ENCODE results near the gene AFDN.
"Not testable (repeated sequence)": the region's sequence is repeated elsewhere in the genome, so short reads cannot be mapped to it uniquely, and the experiment has no call there.

AFDN gene

GRCh38 chr6:167984144-167984719 is 157.5 kb downstream of the AFDN start:
- DNase-seq, result no peak

DNA sequence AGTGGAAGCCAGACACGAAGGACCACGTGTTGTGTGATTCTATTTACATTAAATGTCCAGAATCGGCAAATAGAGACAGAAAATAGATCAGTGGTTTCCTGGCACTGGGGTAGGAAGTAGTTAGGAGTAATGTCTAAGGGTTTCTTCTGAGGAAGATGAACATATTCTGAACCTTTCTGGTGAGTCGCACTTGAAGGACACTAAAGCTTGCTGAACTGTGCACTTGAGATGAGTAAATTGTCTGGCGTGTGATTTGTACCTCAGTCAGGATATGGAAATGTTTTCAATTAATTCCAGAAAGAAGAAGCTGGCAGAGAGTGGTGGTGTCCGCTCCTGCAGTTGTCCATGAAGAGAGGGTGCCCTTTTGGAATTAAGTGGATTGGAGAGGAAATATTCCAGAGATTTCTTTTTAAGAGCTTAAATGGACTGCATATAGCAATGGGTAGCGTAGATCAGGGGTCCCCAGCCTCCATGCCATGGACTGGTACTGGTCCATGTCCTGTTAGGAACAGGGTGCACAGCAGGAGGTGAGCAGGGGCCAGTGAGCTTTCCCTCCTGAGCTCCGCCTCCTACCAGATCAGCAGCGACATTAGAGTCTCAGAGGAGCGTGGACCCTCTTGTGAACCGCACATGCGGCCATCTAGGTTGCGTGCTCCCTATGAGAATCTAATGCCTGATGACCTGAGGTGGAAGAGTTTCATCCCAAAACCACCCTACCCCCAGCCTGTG is 158.3 kb downstream of the AFDN start:
- peak; percentile 49 for DNase-seq

GRCh38 chr6:167985911-167986595 is 159.3 kb downstream of the AFDN start:
- no peak for DNase-seq

GRCh38 chr6:167987396-167988153 is 160.9 kb downstream of the AFDN start:
- DNase-seq, result peak; percentile 42

GRCh38 chr6:167988154-167988495 is 161.4 kb downstream of the AFDN start:
- peak; percentile 21 for DNase-seq

- no peak for DNase-seq
These were observed 162.5 kb downstream of the AFDN start for GRCh38 chr6:167988945-167989841.

GRCh38 chr6:167990016-167990945 is 163.6 kb downstream of the AFDN start:
- no peak for DNase-seq

GRCh38 chr6:167993169-167993568 is 166.5 kb downstream of the AFDN start:
- DNase-seq, result no peak

DNA sequence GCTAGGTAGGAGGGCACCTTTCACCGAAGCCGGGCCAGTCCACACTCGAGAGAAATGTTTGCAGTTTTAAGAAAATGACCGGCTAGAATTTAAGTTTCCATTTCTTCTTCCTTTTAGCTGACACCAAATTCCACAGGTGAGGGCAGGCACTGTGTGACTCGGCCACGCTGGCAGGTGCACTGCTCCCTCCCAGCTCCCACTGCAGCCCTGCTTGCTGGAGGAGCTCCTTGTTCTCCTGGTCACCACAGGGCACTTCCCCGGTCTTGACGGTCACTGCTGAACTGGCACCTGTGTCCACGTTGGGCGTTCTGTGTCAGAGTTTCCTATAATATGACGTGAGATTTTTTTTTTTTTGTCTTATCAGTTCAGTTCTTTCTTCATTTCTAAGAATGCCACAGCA is 167.1 kb downstream of the AFDN start:
- no peak for DNase-seq

DNA sequence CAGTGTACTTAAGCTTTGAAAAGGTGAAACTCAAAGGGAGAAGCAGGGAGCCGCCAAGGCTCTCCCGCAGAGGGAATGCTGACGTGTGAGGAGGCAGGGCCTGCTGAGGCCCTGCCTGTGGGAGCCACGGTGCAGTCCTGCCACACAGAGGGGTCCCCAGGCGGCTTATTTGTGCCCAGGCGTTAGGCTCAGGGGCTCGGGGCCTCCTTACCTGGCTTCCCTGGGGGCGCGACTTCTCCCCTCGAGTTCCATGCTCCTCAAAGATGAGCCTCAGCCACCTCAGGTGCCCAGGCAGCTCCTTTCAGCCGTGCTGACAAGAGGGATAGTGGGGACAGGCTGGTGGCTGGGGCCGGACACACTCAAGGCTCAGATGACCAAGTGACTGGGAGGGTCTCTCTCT is 168.6 kb downstream of the AFDN start:
- no peak for DNase-seq

- DNase-seq, result no peak
These were observed 169.0 kb downstream of the AFDN start for GRCh38 chr6:167995731-167996151.

DNA sequence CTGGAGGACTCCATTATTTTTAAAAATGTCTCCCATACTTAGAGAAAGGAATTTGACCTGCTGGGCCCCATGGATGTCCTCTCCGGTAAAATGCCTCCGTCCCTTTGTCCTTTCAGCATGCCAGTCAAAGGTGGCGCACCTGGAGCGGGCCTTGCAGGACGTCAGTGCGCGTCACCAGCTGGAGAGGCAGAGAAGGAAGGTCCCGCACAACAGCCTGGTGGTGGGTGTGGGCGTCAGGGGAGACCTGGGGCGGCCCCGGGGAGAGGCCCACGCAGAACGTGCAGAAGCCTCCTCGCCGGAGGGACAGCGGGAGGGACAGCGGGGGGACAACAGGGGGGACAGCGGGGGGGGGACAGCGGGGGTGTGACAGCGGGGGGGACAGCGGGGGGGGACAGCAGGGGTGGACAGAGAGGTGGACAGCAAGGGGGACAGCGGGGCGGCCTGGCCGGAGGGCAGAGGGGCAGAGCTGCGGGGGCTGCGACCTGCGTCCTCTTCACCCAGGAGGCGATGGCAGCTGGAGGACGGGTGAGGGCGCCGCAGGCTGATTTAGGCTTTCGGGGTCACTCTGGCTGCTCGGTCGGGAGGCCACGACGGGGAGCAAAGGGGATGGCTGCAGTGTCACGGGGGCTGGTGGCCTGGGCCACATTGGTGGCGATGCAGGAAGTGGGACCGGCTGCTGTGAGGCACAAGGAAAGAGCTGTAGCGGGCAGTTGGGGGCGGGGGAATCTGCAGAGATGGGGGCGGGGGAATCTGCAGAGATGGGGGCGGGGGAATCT is 169.9 kb downstream of the AFDN start:
- no peak for DNase-seq

DNA sequence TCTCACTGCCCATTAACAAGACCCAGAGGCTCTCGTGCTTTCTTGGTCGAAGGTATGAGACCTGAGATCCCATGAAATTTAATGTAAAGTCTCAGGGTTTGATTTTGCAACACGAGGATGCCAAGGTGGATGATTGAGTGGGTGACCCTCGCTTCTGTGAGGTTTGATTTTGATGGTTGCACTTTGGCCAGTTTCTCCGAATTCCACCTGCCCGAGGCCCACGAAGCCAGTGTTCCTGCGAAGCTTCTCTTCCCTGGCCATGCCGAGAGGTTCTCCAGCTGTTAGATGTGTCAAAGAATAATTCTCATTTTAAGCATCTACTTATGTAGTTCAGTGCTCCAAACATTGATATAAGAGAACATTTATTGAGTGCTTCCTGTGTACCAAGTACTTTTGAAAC is 170.9 kb downstream of the AFDN start, which contains the start of gene KIF25:
Gene KIF25, plus strand, starts transcription at position 30 of the 400 bp plus-strand sequence. CDS start 31,915 bp downstream, outside the sequence.
- DNase-seq, result no peak

DNA sequence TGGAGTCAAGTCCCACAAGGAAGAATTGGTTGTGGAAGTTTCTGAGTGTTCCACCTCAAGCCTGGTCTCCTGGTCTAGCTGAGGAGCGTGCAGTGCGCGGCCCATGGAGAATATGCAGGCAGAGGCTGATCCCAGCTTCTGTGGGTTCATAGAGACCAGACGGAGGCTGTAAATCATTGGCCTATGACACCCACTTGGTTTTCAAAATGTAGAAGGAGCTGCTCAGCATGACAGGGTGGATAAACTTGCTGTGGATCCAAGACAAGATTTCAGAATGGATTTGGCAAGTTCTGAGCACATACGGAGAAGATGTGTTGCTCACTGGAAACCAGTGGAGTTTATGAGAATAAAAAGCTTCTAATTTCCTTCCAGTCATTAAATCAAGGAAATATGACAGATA is 171.5 kb downstream of the AFDN start:
- DNase-seq, result peak; percentile 75

DNA sequence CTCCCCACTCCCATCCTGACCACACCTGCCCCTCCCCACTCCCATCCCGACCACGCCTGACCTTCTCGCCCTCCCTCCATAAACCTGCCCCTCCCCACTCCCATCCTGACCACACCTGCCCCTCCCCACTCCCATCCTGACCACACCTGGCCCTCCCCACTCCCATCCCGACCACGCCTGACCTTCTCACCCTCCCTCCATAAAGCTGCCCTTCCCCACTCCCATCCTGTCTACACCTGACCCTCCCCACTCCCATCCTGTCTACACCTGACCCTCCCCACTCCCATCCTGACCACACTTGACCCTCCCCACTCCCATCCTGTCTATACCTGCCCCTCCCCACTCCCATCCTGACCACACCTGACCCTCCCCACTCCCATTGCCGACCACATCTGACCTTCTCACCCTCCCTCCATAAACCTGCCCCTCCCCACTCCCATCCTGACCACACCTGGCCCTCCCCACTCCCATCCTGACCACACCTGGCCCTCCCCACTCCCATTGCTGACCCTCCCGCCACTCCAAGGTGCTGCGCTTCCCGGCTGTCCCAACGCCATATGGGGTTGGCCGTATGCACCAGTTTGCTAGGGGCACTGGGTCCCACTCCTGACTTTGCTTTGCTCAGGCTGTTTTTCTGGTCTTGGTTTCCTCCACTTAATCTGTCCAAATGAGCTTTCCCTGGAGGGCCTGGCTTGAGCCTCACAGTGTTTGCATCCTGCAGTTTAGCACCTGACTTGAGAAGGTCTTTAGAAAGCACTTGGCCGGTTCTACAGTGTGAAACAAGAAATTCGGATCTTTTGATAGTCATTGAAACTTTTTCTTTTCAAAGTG is 173.7 kb downstream of the AFDN start:
- DNase-seq, result no peak

- no peak for DNase-seq
These were observed 174.3 kb downstream of the AFDN start for GRCh38 chr6:168001029-168001332.

- DNase-seq, result not testable (repeated sequence)
These were observed 174.8 kb downstream of the AFDN start for GRCh38 chr6:168001514-168001913.

DNA sequence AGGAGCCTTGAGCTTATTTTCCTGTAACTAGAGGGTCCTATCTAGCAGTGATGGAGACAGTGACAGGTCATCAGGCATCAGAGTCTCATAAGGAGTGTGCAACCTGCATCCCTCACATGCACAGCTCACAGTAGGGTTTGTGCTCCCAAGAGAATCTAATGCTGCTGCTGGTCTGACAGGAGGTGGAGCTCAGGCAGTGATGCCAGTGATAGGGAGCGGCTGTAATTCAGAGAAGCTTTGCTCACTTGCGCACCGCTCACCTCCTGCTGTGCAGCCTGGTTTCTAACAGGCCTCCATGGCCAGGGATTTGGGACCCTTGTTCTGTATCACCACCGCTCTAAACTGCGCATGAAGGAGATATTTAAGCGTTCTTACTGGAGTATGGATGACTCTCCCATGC is 176.1 kb downstream of the AFDN start:
- no peak for DNase-seq

- no peak for DNase-seq
These were observed 177.3 kb downstream of the AFDN start for GRCh38 chr6:168004023-168004422.

GRCh38 chr6:168004945-168005344 is 178.2 kb downstream of the AFDN start:
- DNase-seq, result no peak
